HG02588 (cell line): ENCODE data around the gene CORO7.
"Not testable (repeated sequence)": the region's sequence is repeated elsewhere in the genome, so short reads cannot be mapped to it uniquely, and the experiment has no call there.

Experiments
- ATAC-seq: cut with Tn5 transposase; IDR thresholded peaks from one replicate; pipeline ENCODE4 v1.9.1; 2021; ENCODE audit warnings: mild to moderate bottlenecking, moderate library complexity; ENCODE audit not compliant: unreplicated experiment

The CORO7 gene

GRCh38 chr16:4403133-4403949, 13.1 kb downstream of the CORO7 start:
- ATAC-seq = no peak

- peak; percentile 60 for ATAC-seq
These were observed 13.8 kb downstream of the CORO7 start for GRCh38 chr16:4402439-4403132.

GRCh38 chr16:4401510-4401909, 14.9 kb downstream of the CORO7 start:
- no peak for ATAC-seq

- ATAC-seq = no peak
These were observed 15.3 kb downstream of the CORO7 start for GRCh38 chr16:4401094-4401501.

GRCh38 chr16:4399001-4399730, 17.2 kb downstream of the CORO7 start:
- ATAC-seq = no peak

- no peak for ATAC-seq
These were observed 21.2 kb downstream of the CORO7 start for GRCh38 chr16:4395055-4395726.

- not testable (repeated sequence) for ATAC-seq
These were observed 22.5 kb downstream of the CORO7 start for GRCh38 chr16:4393850-4394249.

- ATAC-seq = no peak
These were observed 23.2 kb downstream of the CORO7 start for GRCh38 chr16:4393240-4393600.

- ATAC-seq = no peak
These were observed 23.8 kb downstream of the CORO7 start for GRCh38 chr16:4392382-4393239.

GRCh38 chr16:4391631-4392381, 24.6 kb downstream of the CORO7 start:
- no peak for ATAC-seq

GRCh38 chr16:4390266-4391260, 25.8 kb downstream of the CORO7 start:
- ATAC-seq = no peak

- ATAC-seq = no peak
These were observed 27.1 kb downstream of the CORO7 start for GRCh38 chr16:4389051-4389955.

GRCh38 chr16:4388271-4389021, 27.9 kb downstream of the CORO7 start:
- ATAC-seq = no peak

GRCh38 chr16:4387781-4388180, 28.6 kb downstream of the CORO7 start:
- no peak for ATAC-seq

GRCh38 chr16:4386951-4387565, 29.3 kb downstream of the CORO7 start:
- no peak for ATAC-seq

GRCh38 chr16:4386451-4386805, 30.0 kb downstream of the CORO7 start:
- ATAC-seq = no peak
